Adrenal gland (tissue), 5 donors: ENCODE measurements around the gene RBPJL.

Experiments
- POLR2A ChIP-seq, 2 donors: fragments of 450-650 bp; IDR thresholded peaks; one replicate each; pipeline ENCODE4 v1.6.1; 2017; ENCODE audit warnings: antibody characterized with exemption in 2 of 2, mild to moderate bottlenecking in 2 of 2, moderate library complexity in 1 of 2
- TF ChIP-seq, protein P1 (sequence below), 6 experiments: fragments of 450-650 bp in 4 of 6; fragments of 200-600 bp in 2 of 6; sonication (generic) in 1 of 6; IDR thresholded peaks; 1 replicate in 5 of 6; 2 replicates in 1 of 6; pipeline versions ENCODE4 v1.5.1 to v1.8.0; 2016 to 2021; ENCODE audit warnings: antibody characterized with exemption in 6 of 6, mild to moderate bottlenecking in 2 of 6, moderate library complexity in 1 of 6
- donor health status: DM: no; HTN: no; CAD: no.

DNA sequence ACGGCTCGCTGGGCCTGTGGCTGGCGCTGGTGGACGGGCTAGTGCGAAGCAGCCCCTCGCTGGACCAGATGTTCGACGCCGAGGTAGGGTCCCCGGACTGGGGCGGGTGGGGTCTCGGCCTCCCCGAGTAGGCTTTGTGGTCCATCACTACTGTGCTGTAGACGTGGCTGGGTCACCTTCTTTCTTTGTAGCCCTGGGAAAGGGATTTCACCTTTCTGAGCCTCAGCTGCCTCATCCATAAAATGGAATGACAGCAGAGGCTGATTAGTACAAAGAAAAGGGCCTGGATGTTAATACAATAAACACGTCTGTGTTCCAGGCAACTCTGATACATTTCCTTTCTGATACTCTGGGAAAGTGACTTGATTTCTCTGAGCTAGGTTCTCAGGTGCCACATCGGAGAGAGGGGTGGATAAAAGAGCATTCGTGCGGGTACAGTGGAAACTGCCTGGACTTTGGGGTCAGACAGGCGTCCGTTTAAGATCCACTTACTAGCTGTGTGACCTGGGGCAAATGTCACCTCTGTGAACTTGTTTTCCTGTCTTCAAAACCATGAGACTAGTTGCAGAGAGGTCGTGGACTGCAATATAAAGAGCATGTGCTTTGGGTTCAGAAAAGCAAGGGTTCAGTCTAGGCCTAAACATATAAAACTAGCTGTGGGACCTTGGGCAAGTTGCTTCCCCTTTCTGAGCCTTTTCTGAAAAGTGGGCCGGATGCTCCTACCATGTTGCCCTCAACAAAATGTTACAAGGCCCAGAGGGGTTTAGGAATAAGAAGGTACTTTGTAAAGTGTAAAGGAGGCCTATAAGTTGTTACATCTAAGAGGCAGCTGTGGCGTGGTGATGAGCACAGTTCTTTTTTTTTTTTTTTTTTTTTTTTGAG, 57.2 kb downstream of the RBPJL start:
- no peak for TF ChIP-seq POLR2A (IDR thresholded peaks at IDR 0.05)
- TF ChIP-seq, protein P1, sequence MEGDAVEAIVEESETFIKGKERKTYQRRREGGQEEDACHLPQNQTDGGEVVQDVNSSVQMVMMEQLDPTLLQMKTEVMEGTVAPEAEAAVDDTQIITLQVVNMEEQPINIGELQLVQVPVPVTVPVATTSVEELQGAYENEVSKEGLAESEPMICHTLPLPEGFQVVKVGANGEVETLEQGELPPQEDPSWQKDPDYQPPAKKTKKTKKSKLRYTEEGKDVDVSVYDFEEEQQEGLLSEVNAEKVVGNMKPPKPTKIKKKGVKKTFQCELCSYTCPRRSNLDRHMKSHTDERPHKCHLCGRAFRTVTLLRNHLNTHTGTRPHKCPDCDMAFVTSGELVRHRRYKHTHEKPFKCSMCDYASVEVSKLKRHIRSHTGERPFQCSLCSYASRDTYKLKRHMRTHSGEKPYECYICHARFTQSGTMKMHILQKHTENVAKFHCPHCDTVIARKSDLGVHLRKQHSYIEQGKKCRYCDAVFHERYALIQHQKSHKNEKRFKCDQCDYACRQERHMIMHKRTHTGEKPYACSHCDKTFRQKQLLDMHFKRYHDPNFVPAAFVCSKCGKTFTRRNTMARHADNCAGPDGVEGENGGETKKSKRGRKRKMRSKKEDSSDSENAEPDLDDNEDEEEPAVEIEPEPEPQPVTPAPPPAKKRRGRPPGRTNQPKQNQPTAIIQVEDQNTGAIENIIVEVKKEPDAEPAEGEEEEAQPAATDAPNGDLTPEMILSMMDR (IDR thresholded peaks at IDR 0.05): no peak
